Omental fat pad (tissue), 4 donors: ENCODE measurements around the gene FICD. TPM values are rescaled to one million over a fixed set of nuclear protein-coding genes. Genes with fewer than 3 reads are reported as not detected.

ENCODE experiments used
- ATAC-seq: fragments of 150-250 bp; one replicate; pipeline ENCODE4 v1.9.1; 2016; ENCODE audit warnings: mild to moderate bottlenecking, moderate library complexity; ENCODE audit not compliant: low FRiP score
- DNase-seq: peaks from one replicate; pipeline ENCODE4 v3.0.0-alpha.2; 2019; ENCODE audit warnings: low spot score
- total RNA-seq, 4 donors: library from RNA; depleted of rRNA; stranded (reverse); fragments of >200 nt; gene quantifications; one replicate each; pipeline ENCODE4 v1.1.0, GENCODE V29; 2016
- TF ChIP-seq, protein P1 (sequence below), 3 donors: fragments of 450-650 bp; IDR thresholded peaks; one replicate each; pipeline ENCODE4 v1.5.1; 2016 to 2017; ENCODE audit warnings: antibody characterized with exemption in 3 of 3, mild to moderate bottlenecking in 3 of 3, moderate library complexity in 2 of 3

FICD gene
- total RNA-seq, 4 donors from 2014 or later = 6.6 to 10.6 (median 9.5) TPM

DNA sequence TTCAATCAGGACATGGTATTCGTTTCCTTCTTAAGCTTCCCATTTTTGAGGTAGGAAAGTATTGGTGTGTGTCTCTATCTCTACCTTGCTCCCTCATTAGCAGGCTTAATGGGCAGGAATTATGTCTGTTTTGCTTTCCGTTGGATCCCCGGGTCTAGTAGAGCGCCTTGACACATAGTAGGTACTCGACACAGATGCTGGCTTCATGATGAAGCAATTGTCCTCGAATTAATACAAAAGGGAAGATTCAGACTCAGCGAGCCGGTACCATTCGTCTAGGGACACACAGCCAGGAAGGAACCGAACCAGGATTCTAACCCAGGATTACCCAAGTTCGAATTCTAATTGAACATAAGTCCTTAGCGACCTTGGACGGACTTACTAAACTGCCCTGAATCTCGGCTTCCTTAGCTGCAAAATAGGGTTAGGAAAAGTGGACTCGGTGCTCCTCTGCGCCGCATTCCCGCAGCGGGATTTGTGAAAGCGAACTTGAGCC lies 46.8 kb downstream of the FICD start:
- DNase-seq (no peak), ATAC-seq (no peak)
- TF ChIP-seq, protein P1, sequence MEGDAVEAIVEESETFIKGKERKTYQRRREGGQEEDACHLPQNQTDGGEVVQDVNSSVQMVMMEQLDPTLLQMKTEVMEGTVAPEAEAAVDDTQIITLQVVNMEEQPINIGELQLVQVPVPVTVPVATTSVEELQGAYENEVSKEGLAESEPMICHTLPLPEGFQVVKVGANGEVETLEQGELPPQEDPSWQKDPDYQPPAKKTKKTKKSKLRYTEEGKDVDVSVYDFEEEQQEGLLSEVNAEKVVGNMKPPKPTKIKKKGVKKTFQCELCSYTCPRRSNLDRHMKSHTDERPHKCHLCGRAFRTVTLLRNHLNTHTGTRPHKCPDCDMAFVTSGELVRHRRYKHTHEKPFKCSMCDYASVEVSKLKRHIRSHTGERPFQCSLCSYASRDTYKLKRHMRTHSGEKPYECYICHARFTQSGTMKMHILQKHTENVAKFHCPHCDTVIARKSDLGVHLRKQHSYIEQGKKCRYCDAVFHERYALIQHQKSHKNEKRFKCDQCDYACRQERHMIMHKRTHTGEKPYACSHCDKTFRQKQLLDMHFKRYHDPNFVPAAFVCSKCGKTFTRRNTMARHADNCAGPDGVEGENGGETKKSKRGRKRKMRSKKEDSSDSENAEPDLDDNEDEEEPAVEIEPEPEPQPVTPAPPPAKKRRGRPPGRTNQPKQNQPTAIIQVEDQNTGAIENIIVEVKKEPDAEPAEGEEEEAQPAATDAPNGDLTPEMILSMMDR (IDR thresholded peaks at IDR 0.05) = no peak

DNA sequence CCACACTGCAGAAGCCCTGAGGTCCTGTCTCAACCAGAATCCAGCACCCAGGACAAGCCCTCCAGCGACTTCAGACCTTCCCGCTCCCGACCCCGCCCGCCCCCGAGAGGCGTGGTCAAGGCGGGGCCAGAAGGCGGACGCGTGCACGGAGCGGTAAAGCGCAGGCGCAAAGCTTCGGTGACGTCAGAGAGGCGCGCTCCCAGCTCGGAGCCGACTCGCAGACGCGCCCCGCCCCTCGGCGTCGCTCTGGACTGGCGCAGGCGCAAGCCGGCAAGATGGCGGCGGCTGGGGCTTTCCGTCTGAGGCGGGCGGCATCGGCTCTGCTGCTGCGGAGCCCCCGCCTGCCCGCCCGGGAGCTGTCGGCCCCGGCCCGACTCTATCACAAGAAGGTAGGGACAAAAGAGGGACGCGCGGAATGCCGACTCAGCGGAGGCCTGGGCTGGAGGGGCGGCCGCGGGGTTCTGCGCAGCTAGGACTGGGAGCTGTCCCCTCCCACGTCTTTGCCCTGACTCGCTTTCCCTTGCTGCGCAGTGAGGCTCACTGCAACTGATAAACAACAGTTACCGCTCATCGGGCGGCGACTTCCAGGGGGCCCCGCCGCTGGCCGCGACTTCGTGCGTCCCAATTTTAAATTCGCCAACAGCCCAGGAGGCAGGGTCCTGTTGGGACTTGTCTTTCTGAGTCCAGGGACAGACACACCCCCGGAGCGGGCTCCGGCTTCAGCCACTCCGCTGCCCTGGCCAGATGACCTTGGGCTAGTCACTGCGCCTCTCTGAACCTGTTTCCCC lies 47.5 kb downstream of the FICD start, which contains the start of gene ISCU:
Gene ISCU (plus strand): TSS at position 249 of the 788 bp plus-strand sequence. CDS start 27 bp downstream, at position 276.
- TF ChIP-seq, protein P1 (IDR thresholded peaks at IDR 0.05) = no peak
- DNase-seq = peak; percentile 80
- peak; percentile 87 for ATAC-seq

DNA sequence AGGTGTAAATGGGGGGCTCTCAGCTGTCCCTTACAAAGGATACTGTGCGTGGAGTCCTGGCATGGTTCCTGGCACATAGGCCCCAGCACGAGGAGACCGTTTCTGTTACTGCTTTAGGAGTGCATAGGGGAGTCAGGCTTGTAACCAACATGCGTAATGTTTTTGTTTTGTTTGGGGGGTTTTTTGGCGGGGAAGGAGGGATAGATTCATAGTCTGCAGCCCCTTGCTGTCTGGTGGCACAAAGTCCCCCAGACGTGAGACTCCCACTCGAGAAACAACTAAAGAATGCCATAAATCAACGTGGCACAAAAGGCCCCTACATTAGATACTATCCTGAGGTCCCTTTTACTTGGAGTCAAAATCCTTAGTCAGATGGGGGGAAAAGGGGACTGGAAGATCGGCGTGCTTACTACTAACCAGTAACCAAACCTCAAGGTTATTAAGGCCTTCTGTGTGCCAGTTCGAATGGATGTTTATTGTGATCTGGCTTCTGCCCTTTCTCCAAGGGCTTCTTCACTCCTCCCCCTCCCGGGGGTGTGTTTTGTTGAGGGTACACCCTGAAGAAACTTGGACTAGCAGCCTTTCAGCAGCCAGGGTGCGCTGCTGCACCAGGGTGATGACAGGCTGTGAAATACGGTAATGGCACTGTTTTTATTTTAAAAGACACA lies 48.2 kb downstream of the FICD start:
- peak; percentile 71 for ATAC-seq
- peak; percentile 73 for DNase-seq
- TF ChIP-seq, protein P1 (IDR thresholded peaks at IDR 0.05) = peak in 2 of 3 donors; percentile 47 to 57

DNA sequence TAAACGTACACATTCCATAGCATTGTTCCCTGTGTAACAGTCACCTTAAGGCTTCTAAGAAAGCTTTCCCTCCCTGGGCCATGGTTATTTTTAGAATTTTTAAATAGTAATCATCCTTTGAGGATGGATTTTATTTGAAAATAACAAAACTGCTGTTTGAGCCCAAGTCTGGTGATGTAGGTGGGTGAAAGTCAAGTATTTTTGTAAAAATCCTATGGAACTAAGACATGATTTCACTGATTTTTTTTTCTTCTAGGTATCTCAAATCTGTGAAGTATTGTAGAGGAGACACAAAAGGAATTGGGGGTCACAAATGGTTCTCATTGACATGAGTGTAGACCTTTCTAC lies 48.7 kb downstream of the FICD start:
- TF ChIP-seq, protein P1 (IDR thresholded peaks at IDR 0.05) = no peak
- DNase-seq (no peak), ATAC-seq (no peak)

GRCh38 chr12:108564724-108565123 lies 49.6 kb downstream of the FICD start:
- ATAC-seq (no peak), DNase-seq (no peak)
- TF ChIP-seq, protein P1 (IDR thresholded peaks at IDR 0.05) = no peak

- DNase-seq (no peak), ATAC-seq (no peak)
- TF ChIP-seq, protein P1 (IDR thresholded peaks at IDR 0.05) = no peak
These were observed 50.1 kb downstream of the FICD start for GRCh38 chr12:108565146-108565545.
